H9 (cell line): ENCODE data around the gene SPAG7. TPM values are rescaled to one million over a fixed set of nuclear protein-coding genes. Genes with fewer than 3 reads are reported as not detected.

Experiments
- DNase-seq: peaks from one replicate; pipeline ENCODE4 v3.0.0-alpha.2; 2017
- H2AFZ ChIP-seq: one replicate; pipeline ENCODE4 v1.6.1; 2013; ENCODE audit warnings: mild to moderate bottlenecking, low read length, control low read depth, moderate library complexity
- H2AK5ac ChIP-seq: 2 replicates; pipeline ENCODE4 v1.6.1; 2013; ENCODE audit warnings: low read length, control low read depth, mixed read lengths; ENCODE audit not compliant: insufficient read length
- H2BK120ac ChIP-seq: one replicate; pipeline ENCODE4 v1.6.1; 2013; ENCODE audit warnings: low read depth, mild to moderate bottlenecking, low read length, control low read depth, inconsistent platforms; ENCODE audit not compliant: poor library complexity, severe bottlenecking
- H2BK12ac ChIP-seq: 2 replicates; pipeline ENCODE4 v1.6.1; 2013; ENCODE audit warnings: low read length, control low read depth, mixed read lengths, low read depth; ENCODE audit not compliant: insufficient read length
- H2BK15ac ChIP-seq: 2 replicates; pipeline ENCODE4 v1.6.1; 2013; ENCODE audit warnings: low read depth, low read length, control low read depth
- H2BK20ac ChIP-seq: one replicate; pipeline ENCODE4 v1.6.1; 2013; ENCODE audit warnings: low read depth, mild to moderate bottlenecking, low read length, control low read depth, inconsistent platforms; ENCODE audit not compliant: poor library complexity, severe bottlenecking
- H2BK5ac ChIP-seq: 2 replicates; pipeline ENCODE4 v1.6.1; 2013; ENCODE audit warnings: low read length, control low read depth, mixed read lengths; ENCODE audit not compliant: insufficient read length
- H3K14ac ChIP-seq: 2 replicates; pipeline ENCODE4 v1.6.1; 2013; ENCODE audit warnings: low read length, control low read depth; ENCODE audit not compliant: insufficient read depth
- H3K18ac ChIP-seq: 2 replicates; pipeline ENCODE4 v1.6.1; 2013; ENCODE audit warnings: low read depth, mild to moderate bottlenecking, mixed read lengths, low read length, control low read depth; ENCODE audit not compliant: insufficient read length
- H3K23ac ChIP-seq: 2 replicates; pipeline ENCODE4 v1.6.1; 2013; ENCODE audit warnings: low read length, control low read depth, mixed read lengths, low read depth; ENCODE audit not compliant: insufficient read length
- H3K23me2 ChIP-seq: 2 replicates; pipeline ENCODE4 v1.6.1; 2013; ENCODE audit warnings: low read depth, mild to moderate bottlenecking, mixed read lengths, low read length, control low read depth; ENCODE audit not compliant: insufficient read length, poor library complexity, severe bottlenecking
- H3K27ac ChIP-seq: 2 replicates; pipeline ENCODE4 v1.5.1; 2013; ENCODE audit warnings: low read length, control low read depth, mixed read lengths, low read depth; ENCODE audit not compliant: insufficient read length
- H3K27me3 ChIP-seq: 2 replicates; pipeline ENCODE4 v1.6.1; 2013; ENCODE audit warnings: low read length, control low read depth, inconsistent platforms; ENCODE audit not compliant: insufficient read depth
- H3K4ac ChIP-seq: 2 replicates; pipeline ENCODE4 v1.6.1; 2013; ENCODE audit warnings: low read depth, mild to moderate bottlenecking, control low read depth, inconsistent platforms, low read length, moderate library complexity
- H3K4me1 ChIP-seq: 2 replicates; pipeline ENCODE4 v1.6.1; 2013; ENCODE audit warnings: low read length, control low read depth, inconsistent platforms; ENCODE audit not compliant: insufficient read depth
- H3K4me2 ChIP-seq: 2 replicates; pipeline ENCODE4 v1.6.1; 2013; ENCODE audit warnings: low read length, control low read depth, mixed read lengths; ENCODE audit not compliant: insufficient read length, insufficient read depth
- H3K56ac ChIP-seq: 2 replicates; pipeline ENCODE4 v1.6.1; 2013; ENCODE audit warnings: low read depth, mild to moderate bottlenecking, mixed read lengths, low read length, control low read depth; ENCODE audit not compliant: insufficient read length
- H3K79me1 ChIP-seq: 2 replicates; pipeline ENCODE4 v1.6.1; 2013; ENCODE audit warnings: low read depth, mild to moderate bottlenecking, moderate library complexity, low read length, control low read depth, inconsistent platforms; ENCODE audit not compliant: insufficient read depth, poor library complexity, severe bottlenecking
- H3K79me2 ChIP-seq: 2 replicates; pipeline ENCODE4 v1.6.1; 2013; ENCODE audit warnings: low read length, control low read depth, inconsistent platforms; ENCODE audit not compliant: insufficient read depth
- H3K9ac ChIP-seq: 2 replicates; pipeline ENCODE4 v1.6.1; 2013; ENCODE audit warnings: low read length, control low read depth, mixed read lengths; ENCODE audit not compliant: insufficient read length; ENCODE audit errors: extremely low read depth
- H3K9me3 ChIP-seq: one replicate; pipeline ENCODE4 v1.6.1; 2013; ENCODE audit warnings: low read depth, low read length, inconsistent platforms; ENCODE audit not compliant: control insufficient read depth
- H3T11ph ChIP-seq: one replicate; pipeline ENCODE4 v1.6.1; 2013; ENCODE audit warnings: mild to moderate bottlenecking, low read length, control low read depth, inconsistent platforms
- H4K20me1 ChIP-seq: one replicate; pipeline ENCODE4 v1.6.1; 2013; ENCODE audit not compliant: control insufficient read depth, insufficient read length, insufficient read depth
- H4K5ac ChIP-seq: 2 replicates; pipeline ENCODE4 v1.6.1; 2013; ENCODE audit warnings: low read depth, mild to moderate bottlenecking, mixed read lengths, low read length, control low read depth; ENCODE audit not compliant: insufficient read length
- H4K8ac ChIP-seq: replicated peaks from 2 replicates; pipeline ENCODE4 v1.6.1; 2013; ENCODE audit warnings: low read length, control low read depth, mixed read lengths, low read depth; ENCODE audit not compliant: insufficient read length
- H4K91ac ChIP-seq: 2 replicates; pipeline ENCODE4 v1.6.1; 2013; ENCODE audit warnings: low read depth, mild to moderate bottlenecking, moderate library complexity, mixed read lengths, low read length, control low read depth; ENCODE audit not compliant: insufficient read length
- H3K27ac Mint-ChIP-seq, 3 experiments: 2 replicates in 2 of 3; 3 replicates in 1 of 3; pipeline ENCODE4 v1.8.0; 2020 to 2021; ENCODE audit warnings: mixed read lengths in 3 of 3, mild to moderate bottlenecking in 1 of 3, moderate library complexity in 1 of 3
- H3K27me3 Mint-ChIP-seq: 2 replicates; pipeline ENCODE4 v1.8.0; 2021; ENCODE audit warnings: low read depth, mild to moderate bottlenecking, moderate library complexity, mixed read lengths
- H3K36me3 Mint-ChIP-seq, 3 experiments: 2 replicates in 2 of 3; 3 replicates in 1 of 3; pipeline ENCODE4 v1.8.0; 2020 to 2021; ENCODE audit warnings: low read depth in 3 of 3, mixed read lengths in 3 of 3; ENCODE audit not compliant: insufficient read depth in 1 of 3
- H3K4me1 Mint-ChIP-seq, 2 experiments: 2 replicates each; pipeline ENCODE4 v1.8.0; 2020; ENCODE audit warnings: mixed read lengths in 2 of 2
- H3K4me3 Mint-ChIP-seq, 2 experiments: 2 replicates in 1 of 2; 3 replicates in 1 of 2; pipeline ENCODE4 v1.8.0; 2020 to 2021; ENCODE audit warnings: mild to moderate bottlenecking in 2 of 2, mixed read lengths in 2 of 2, moderate library complexity in 1 of 2
- H3K9me3 Mint-ChIP-seq, 2 experiments: 2 replicates in 1 of 2; 3 replicates in 1 of 2; pipeline ENCODE4 v1.8.0; 2020; ENCODE audit warnings: mild to moderate bottlenecking in 2 of 2, mixed read lengths in 2 of 2, moderate library complexity in 1 of 2
- CTCF ChIP-seq: fragments of 200-600 bp; sonication (generic); conservative IDR thresholded peaks from 3 replicates; pipeline ENCODE4 v1.8.0; 2021; ENCODE audit warnings: antibody characterized with exemption, mild to moderate bottlenecking
- WGBS: extraction: QIAGEN DNeasy Blood & Tissue Kit; methylation state at CpG from one replicate; pipeline ENCODE4 v1.1.7; 2013; ENCODE audit warnings: missing lambda C conversion rate, low lambda C conversion rate, mixed read lengths; ENCODE audit not compliant: insufficient read length; ENCODE audit errors: extremely low coverage; 5-methylcytosine and 5-hydroxymethylcytosine counted together
- total RNA-seq: library from RNA; stranded (reverse); gene quantifications from 2 replicates; pipeline ENCODE4 v1.2.1, GENCODE V29; 2021

SPAG7 gene
- total RNA-seq, 1 experiment from 2014 or later: 102 TPM

- Histone ChIP-seq H3K4me2 (no peak overlapping the region), H3K14ac (no peak overlapping the region), H3K23me2 (no peaks in the 10 kb centered on the region), H3K23ac (no peak overlapping the region), H3K79me1 (no peaks in the 10 kb centered on the region), H3K9ac (no peak overlapping the region), H2AFZ (no peak overlapping the region), H2AK5ac (no peak overlapping the region), H4K8ac (no peak overlapping the region), H3K27me3 (no peaks in the 10 kb centered on the region), H3T11ph (no peak overlapping the region), H3K4me1 (no peaks in the 10 kb centered on the region), H2BK12ac (no peak overlapping the region), H3K56ac (no peak overlapping the region), H2BK5ac (no peak overlapping the region), H2BK20ac (no peak overlapping the region), H4K20me1 (no peaks in the 10 kb centered on the region), H4K5ac (no peak overlapping the region), H2BK120ac (no peak overlapping the region), H3K9me3 (no peaks in the 10 kb centered on the region), H3K27ac (no peak overlapping the region), H3K4ac (no peak overlapping the region), H3K18ac (no peak overlapping the region), H3K79me2 (no peaks in the 10 kb centered on the region), H4K91ac (no peak overlapping the region), H2BK15ac (no peak overlapping the region)
- Mint-ChIP-seq H3K9me3 (no peaks in the 10 kb centered on the region; a peak in 1 of 5 replicates), H3K27me3 (no peaks in the 10 kb centered on the region), H3K4me1 (no peaks in the 10 kb centered on the region), H3K27ac (peak overlapping the region in 1 of 3 experiments; percentile 69; a peak in 3 of 7 replicates), H3K36me3 (peaks cover 44 to 83% (median 79%) of the 10 kb centered on the region in 3 experiments; a peak in 6 of 7 replicates), H3K4me3 (no peak overlapping the region)
- no peak for TF ChIP-seq CTCF
- no peak for DNase-seq
- no CpG with 5 or more reads among the region's 6 CpGs for WGBS
These were observed 44.3 kb upstream of the SPAG7 start for GRCh38 chr17:5011928-5012327.
